Mucosa of descending colon (tissue), 3 donors: ENCODE results near the gene HDAC9. TPM values are rescaled to one million over a fixed set of nuclear protein-coding genes. Genes with fewer than 3 reads are reported as not detected.

Experiments used
- ATAC-seq: fragments of 200-7000 bp; cut with Tn5 transposase; one replicate; pipeline ENCODE4 v1.9.1; 2020; ENCODE audit warnings: mild to moderate bottlenecking, moderate library complexity
- DNase-seq, 3 donors: peaks; one replicate each; pipeline ENCODE4 v3.0.0-alpha.2; 2020
- H3K36me3 ChIP-seq: fragments of 200-600 bp; one replicate; pipeline ENCODE4 v1.8.0; 2021; ENCODE audit warnings: low read depth, mild to moderate bottlenecking
- H3K4me1 ChIP-seq: fragments of 200-600 bp; one replicate; pipeline ENCODE4 v1.8.0; 2021; ENCODE audit warnings: low read depth, mild to moderate bottlenecking
- H3K4me3 ChIP-seq: fragments of 200-600 bp; one replicate; pipeline ENCODE4 v1.8.0; 2021; ENCODE audit warnings: mild to moderate bottlenecking
- H3K9me3 ChIP-seq: fragments of 200-600 bp; one replicate; pipeline ENCODE4 v1.8.0; 2021; ENCODE audit warnings: mild to moderate bottlenecking
- CTCF ChIP-seq: fragments of 200-600 bp; IDR thresholded peaks from one replicate; pipeline ENCODE4 v1.8.0; 2022; ENCODE audit warnings: antibody characterized with exemption, mild to moderate bottlenecking
- intact Hi-C, 2 donors: fragments of 100-400 bp; cut with DNase I in 1 of 2; cut with micrococcal nuclease in 1 of 2; formaldehyde crosslinking; loops; one replicate each; pipeline versions ENCODE4 v1.11.0 to v1.11.1; 2022; cut with DNase I, micrococcal nuclease
- total RNA-seq, 3 donors: library from RNA; stranded (reverse); fragmentation: NEBNext Ultra II Directional in 2 of 3; extraction: Animal tissue kit (Norgen Biotek cat#: 25700) in 2 of 3; gene quantifications; one replicate each; pipeline versions ENCODE4 v1.2.1 to v1.2.4, GENCODE V29; 2021 to 2023
- donor health status: DM: no; HTN: no; CAD: no; lungs with moderate emphysema.
- donor health status: DM: no; HTN: no; CAD: no.
- donor health status: DM: no; HTN: yes; CAD: no.

Gene HDAC9
- total RNA-seq, 3 donors from 2014 or later: 16.0 to 20.4 (median 17.5) TPM

GRCh38 chr7:18753972-18754610 lies 258.5 kb downstream of the HDAC9 start:
- no peaks in the 10 kb centered on the region for H3K36me3 ChIP-seq
- no peak for DNase-seq
- no peak for TF ChIP-seq CTCF
- no peak overlapping the region for H3K4me3 ChIP-seq
- intact Hi-C loops: no loop called here
- H3K4me1 ChIP-seq: no peaks in the 10 kb centered on the region
- H3K9me3 ChIP-seq: no peaks in the 10 kb centered on the region
- no peak for ATAC-seq

GRCh38 chr7:18754766-18755165 lies 259.2 kb downstream of the HDAC9 start:
- intact Hi-C loops: no loop called here
- Histone ChIP-seq H3K4me1 (no peaks in the 10 kb centered on the region), H3K4me3 (no peak overlapping the region), H3K36me3 (no peaks in the 10 kb centered on the region), H3K9me3 (no peaks in the 10 kb centered on the region)
- no peak for TF ChIP-seq CTCF
- DNase-seq: no peak
- no peak for ATAC-seq

- no peak for DNase-seq
- TF ChIP-seq CTCF: no peak
- Histone ChIP-seq H3K4me3 (no peak overlapping the region), H3K36me3 (no peaks in the 10 kb centered on the region), H3K4me1 (no peaks in the 10 kb centered on the region), H3K9me3 (no peaks in the 10 kb centered on the region)
- no peak for ATAC-seq
- intact Hi-C loops: no loop called here
Observed at GRCh38 chr7:18755793-18756192, 260.2 kb downstream of the HDAC9 start.

- no peak overlapping the region for H3K4me3 ChIP-seq
- H3K4me1 ChIP-seq: no peaks in the 10 kb centered on the region
- ATAC-seq (no peak), DNase-seq (no peak)
- intact Hi-C loops: no loop called here
- no peaks in the 10 kb centered on the region for H3K9me3 ChIP-seq
- H3K36me3 ChIP-seq: no peaks in the 10 kb centered on the region
- TF ChIP-seq CTCF: no peak
Observed at GRCh38 chr7:18756378-18757050, 261.0 kb downstream of the HDAC9 start.

GRCh38 chr7:18760046-18760445 lies 264.5 kb downstream of the HDAC9 start:
- no peak overlapping the region for H3K4me3 ChIP-seq
- intact Hi-C loops: no loop called here
- H3K36me3 ChIP-seq: no peaks in the 10 kb centered on the region
- no peak for TF ChIP-seq CTCF
- ATAC-seq: no peak
- no peak for DNase-seq
- H3K9me3 ChIP-seq: no peaks in the 10 kb centered on the region
- H3K4me1 ChIP-seq: no peaks in the 10 kb centered on the region
